ENCODE data around the gene E2F8. TPM values are rescaled to one million over a fixed set of nuclear protein-coding genes. Genes with fewer than 3 reads are reported as not detected.

E2F8 gene
- total and polyA plus RNA-seq, 4 experiments from 2014 or later = not detected

DNA sequence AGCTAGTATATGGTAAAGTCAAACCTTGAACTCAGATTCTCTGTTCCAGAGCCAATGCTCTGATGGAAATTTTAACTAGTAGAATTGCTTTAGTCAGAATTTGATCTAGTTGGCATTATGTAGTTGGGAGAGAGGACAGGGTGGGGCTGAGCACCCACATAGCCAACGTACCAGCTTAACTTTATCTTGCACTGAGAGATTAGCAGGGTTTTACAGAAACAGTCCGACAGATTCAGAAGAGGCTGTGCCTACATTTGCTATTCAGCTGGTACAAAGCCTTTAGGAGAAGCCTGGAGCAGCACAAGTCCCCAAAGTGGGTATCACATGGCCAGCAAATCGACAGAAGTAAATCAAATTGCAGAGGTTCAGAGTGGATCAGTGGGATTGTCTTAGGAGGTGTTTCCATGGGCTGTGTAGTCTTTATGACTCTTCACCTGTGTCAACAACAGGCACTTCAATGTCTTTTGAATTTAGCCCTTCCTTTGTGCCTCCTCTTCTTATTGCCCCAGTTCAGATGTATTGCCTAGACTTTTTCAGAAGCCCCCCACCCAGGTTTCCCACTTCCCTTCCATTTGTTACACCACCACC lies 31.7 kb downstream of the E2F8 start:
- peaks cover 15 to 29% of the 10 kb centered on the region in 2 donors for H3K27me3 Mint-ChIP-seq
- peak overlapping the region in 1 of 7 donors; percentile 14 for H3K27ac Mint-ChIP-seq
- no peak for DNase-seq
- ChIA-PET POLR2A (ENCODE audit: partially characterized antibody) (no interaction called here), CTCF (ENCODE audit: partially characterized antibody) (no interaction called here)
- H3K4me1 Mint-ChIP-seq = no peaks in the 10 kb centered on the region
- H3K36me3 Mint-ChIP-seq = no peaks in the 10 kb centered on the region
- H3K4me3 Mint-ChIP-seq = no peak overlapping the region
- H3K9me3 Mint-ChIP-seq = no peaks in the 10 kb centered on the region
- intact Hi-C loops (cut with micrococcal nuclease) = no loop called here
- Histone ChIP-seq H3K4me1 (ENCODE audit: insufficient read depth, low read length) (no peaks in the 10 kb centered on the region), H3K9me3 (ENCODE audit: control insufficient read depth in 1 of 2, low read length in 2 of 2) (no peaks in the 10 kb centered on the region), H3K27me3 (ENCODE audit: insufficient read depth, low read length) (peaks cover 9% of the 10 kb centered on the region), H3K4me3 (ENCODE audit: low read length in 2 of 2) (no peak overlapping the region), H3K27ac (ENCODE audit: low read depth, low read length) (no peak overlapping the region), H3K36me3 (ENCODE audit: insufficient read depth, low read length) (no peaks in the 10 kb centered on the region)

DNA sequence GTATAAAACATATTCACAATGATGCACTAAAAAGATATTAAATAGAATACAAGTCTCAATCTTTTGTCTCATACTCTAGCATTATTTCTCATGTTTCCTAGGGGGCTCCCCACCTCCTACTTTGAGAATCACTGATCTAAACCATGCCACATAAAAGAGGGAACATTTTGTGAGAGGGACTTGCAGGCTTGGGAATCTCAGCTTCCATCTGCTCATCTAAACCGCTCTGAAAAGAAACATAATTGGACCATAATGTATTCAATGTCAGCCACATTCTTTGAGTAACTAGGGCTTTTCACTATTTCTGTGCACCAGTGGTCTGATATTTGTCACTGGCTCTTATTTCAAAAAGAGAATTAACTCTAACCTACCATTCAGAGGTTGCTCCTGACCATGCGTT lies 32.6 kb downstream of the E2F8 start:
- no peaks in the 10 kb centered on the region for H3K9me3 ChIP-seq (ENCODE audit: control insufficient read depth in 1 of 2, low read length in 2 of 2)
- Mint-ChIP-seq H3K4me1 (no peaks in the 10 kb centered on the region), H3K27me3 (peaks cover 13 to 29% of the 10 kb centered on the region in 2 donors), H3K27ac (no peak overlapping the region), H3K36me3 (no peaks in the 10 kb centered on the region), H3K9me3 (no peaks in the 10 kb centered on the region), H3K4me3 (no peak overlapping the region)
- no peak for DNase-seq
- CTCF ChIA-PET (ENCODE audit: partially characterized antibody) = no interaction called here
- H3K27ac ChIP-seq (ENCODE audit: low read depth, low read length) = no peak overlapping the region
- POLR2A ChIA-PET (ENCODE audit: partially characterized antibody) = no interaction called here
- no peaks in the 10 kb centered on the region for H3K4me1 ChIP-seq (ENCODE audit: insufficient read depth, low read length)
- intact Hi-C loops (cut with micrococcal nuclease) = no loop called here
- no peaks in the 10 kb centered on the region for H3K36me3 ChIP-seq (ENCODE audit: insufficient read depth, low read length)
- H3K27me3 ChIP-seq (ENCODE audit: insufficient read depth, low read length) = peaks cover 4% of the 10 kb centered on the region
- no peak overlapping the region for H3K4me3 ChIP-seq (ENCODE audit: low read length in 2 of 2)

- H3K27ac Mint-ChIP-seq = no peak overlapping the region
- peaks cover 23 to 27% of the 10 kb centered on the region in 2 donors for H3K27me3 Mint-ChIP-seq
- no peak overlapping the region for H3K4me3 Mint-ChIP-seq
- H3K36me3 ChIP-seq (ENCODE audit: insufficient read depth, low read length) = no peaks in the 10 kb centered on the region
- intact Hi-C loops (cut with micrococcal nuclease) = no loop called here
- no peaks in the 10 kb centered on the region for H3K36me3 Mint-ChIP-seq
- no peak overlapping the region for H3K27ac ChIP-seq (ENCODE audit: low read depth, low read length)
- no peaks in the 10 kb centered on the region for H3K9me3 Mint-ChIP-seq
- H3K4me1 Mint-ChIP-seq = no peaks in the 10 kb centered on the region
- CTCF ChIA-PET (ENCODE audit: partially characterized antibody) = no interaction called here
- H3K9me3 ChIP-seq (ENCODE audit: control insufficient read depth in 1 of 2, low read length in 2 of 2) = no peaks in the 10 kb centered on the region
- POLR2A ChIA-PET (ENCODE audit: partially characterized antibody) = no interaction called here
- H3K4me1 ChIP-seq (ENCODE audit: insufficient read depth, low read length) = no peaks in the 10 kb centered on the region
- H3K4me3 ChIP-seq (ENCODE audit: low read length in 2 of 2) = no peak overlapping the region
- H3K27me3 ChIP-seq (ENCODE audit: insufficient read depth, low read length) = peaks cover 4% of the 10 kb centered on the region
- no peak for DNase-seq
Measured at GRCh38 chr11:19204836-19205235, 35.9 kb downstream of the E2F8 start.

DNA sequence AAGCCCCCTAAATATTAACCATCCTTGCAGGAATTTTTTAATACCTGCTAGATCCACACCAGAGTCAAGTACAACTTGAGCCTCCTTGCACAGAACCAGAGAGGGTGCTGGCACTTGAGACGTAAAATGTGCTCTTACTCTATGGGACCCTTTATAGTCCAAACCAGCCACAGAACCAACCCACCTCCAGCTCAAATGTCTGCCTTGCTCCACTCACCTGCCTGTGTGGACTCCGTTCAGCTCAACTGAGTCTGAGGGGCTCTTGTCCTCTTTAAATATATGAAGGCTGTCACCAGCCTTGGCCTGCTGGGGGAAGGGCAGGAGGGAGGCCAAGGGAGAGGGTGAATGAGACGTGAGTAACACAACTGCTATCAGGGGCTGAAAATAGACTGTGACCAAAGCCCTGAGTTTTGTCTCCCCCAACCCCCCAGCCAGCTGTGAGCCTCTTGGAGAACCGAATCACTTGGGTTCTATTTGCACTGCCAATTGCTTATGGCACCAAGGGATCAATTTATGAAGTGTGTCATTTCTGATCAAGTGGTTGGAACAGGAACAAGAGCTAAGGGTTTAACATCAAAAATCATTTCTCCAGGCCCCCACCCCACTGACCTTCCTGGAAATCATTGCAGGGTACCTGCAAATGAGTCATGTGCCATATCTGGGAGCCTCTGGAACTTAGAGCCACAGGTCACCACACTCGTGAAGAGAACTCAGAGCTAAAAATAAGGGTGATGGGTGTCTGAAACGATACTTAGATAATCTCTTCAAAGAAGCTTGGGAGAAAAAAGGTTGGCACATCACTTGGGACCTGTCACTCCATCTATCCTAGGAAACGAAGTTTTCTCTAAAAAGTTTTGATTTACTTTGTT lies 38.8 kb downstream of the E2F8 start, which contains the start of gene CSRP3:
Gene CSRP3 (minus strand): TSS at position 247 of the 869 bp plus-strand sequence. CDS start 9,535 bp downstream, outside the sequence.
- no peaks in the 10 kb centered on the region for H3K9me3 ChIP-seq (ENCODE audit: control insufficient read depth in 1 of 2, low read length in 2 of 2)
- ChIA-PET CTCF (ENCODE audit: partially characterized antibody) (no interaction called here), POLR2A (ENCODE audit: partially characterized antibody) (no interaction called here)
- Mint-ChIP-seq H3K36me3 (no peaks in the 10 kb centered on the region), H3K4me1 (no peaks in the 10 kb centered on the region), H3K4me3 (no peak within 1 kb of the TSS), H3K27ac (no peak within 1 kb of the TSS), H3K9me3 (no peaks in the 10 kb centered on the region), H3K27me3 (peaks cover 9 to 14% of the 10 kb centered on the region in 2 donors)
- H3K4me3 ChIP-seq (ENCODE audit: low read length in 2 of 2) = no peak within 1 kb of the TSS
- H3K27ac ChIP-seq (ENCODE audit: low read depth, low read length) = no peak within 1 kb of the TSS
- DNase-seq = no peak
- no peaks in the 10 kb centered on the region for H3K27me3 ChIP-seq (ENCODE audit: insufficient read depth, low read length)
- intact Hi-C loops (cut with micrococcal nuclease) = no loop called here
- H3K36me3 ChIP-seq (ENCODE audit: insufficient read depth, low read length) = no peaks in the 10 kb centered on the region
- H3K4me1 ChIP-seq (ENCODE audit: insufficient read depth, low read length) = no peaks in the 10 kb centered on the region

GRCh38 chr11:19200410-19201201 lies 40.1 kb downstream of the E2F8 start:
- Mint-ChIP-seq H3K9me3 (no peaks in the 10 kb centered on the region), H3K4me1 (no peaks in the 10 kb centered on the region), H3K4me3 (no peak overlapping the region), H3K36me3 (no peaks in the 10 kb centered on the region), H3K27me3 (peaks cover 6 to 14% of the 10 kb centered on the region in 2 donors), H3K27ac (no peak overlapping the region)
- Histone ChIP-seq H3K9me3 (ENCODE audit: control insufficient read depth in 1 of 2, low read length in 2 of 2) (no peaks in the 10 kb centered on the region), H3K27ac (ENCODE audit: low read depth, low read length) (no peak overlapping the region), H3K36me3 (ENCODE audit: insufficient read depth, low read length) (no peaks in the 10 kb centered on the region), H3K4me3 (ENCODE audit: low read length in 2 of 2) (no peak overlapping the region), H3K27me3 (ENCODE audit: insufficient read depth, low read length) (no peaks in the 10 kb centered on the region), H3K4me1 (ENCODE audit: insufficient read depth, low read length) (no peaks in the 10 kb centered on the region)
- no peak for DNase-seq
- ChIA-PET CTCF (ENCODE audit: partially characterized antibody) (interaction anchor here (1.3 kb wide), 1 partner anchor 20 kb away, joined by 3 read pairs; no protein-coding TSS in a partner anchor), POLR2A (ENCODE audit: partially characterized antibody) (no interaction called here)
- intact Hi-C loops (cut with micrococcal nuclease) = no loop called here

- CTCF ChIA-PET (ENCODE audit: partially characterized antibody) = interaction anchor here (1.3 kb wide), 1 partner anchor 21 kb away, joined by 3 read pairs; no protein-coding TSS in a partner anchor
- Histone ChIP-seq H3K36me3 (ENCODE audit: insufficient read depth, low read length) (no peaks in the 10 kb centered on the region), H3K27ac (ENCODE audit: low read depth, low read length) (no peak overlapping the region), H3K4me3 (ENCODE audit: low read length in 2 of 2) (no peak overlapping the region), H3K4me1 (ENCODE audit: insufficient read depth, low read length) (no peaks in the 10 kb centered on the region), H3K9me3 (ENCODE audit: control insufficient read depth in 1 of 2, low read length in 2 of 2) (no peaks in the 10 kb centered on the region), H3K27me3 (ENCODE audit: insufficient read depth, low read length) (no peaks in the 10 kb centered on the region)
- H3K4me1 Mint-ChIP-seq = no peaks in the 10 kb centered on the region
- H3K27me3 Mint-ChIP-seq = peaks cover 5 to 14% of the 10 kb centered on the region in 2 donors
- POLR2A ChIA-PET (ENCODE audit: partially characterized antibody) = no interaction called here
- DNase-seq = no peak
- no peaks in the 10 kb centered on the region for H3K36me3 Mint-ChIP-seq
- no peak overlapping the region for H3K27ac Mint-ChIP-seq
- H3K4me3 Mint-ChIP-seq = no peak overlapping the region
- H3K9me3 Mint-ChIP-seq = no peaks in the 10 kb centered on the region
- intact Hi-C loops (cut with micrococcal nuclease) = no loop called here
Measured at GRCh38 chr11:19199771-19200170, 41.0 kb downstream of the E2F8 start.

GRCh38 chr11:19199048-19199447 lies 41.7 kb downstream of the E2F8 start:
- ChIA-PET CTCF (ENCODE audit: partially characterized antibody) (interaction anchor here (1.0 to 1.3 kb wide), 2 partner anchors 21 to 61 kb away, joined by 3 read pairs; no protein-coding TSS in a partner anchor), POLR2A (ENCODE audit: partially characterized antibody) (no interaction called here)
- Mint-ChIP-seq H3K4me3 (no peak overlapping the region), H3K9me3 (no peaks in the 10 kb centered on the region), H3K27me3 (peaks cover 5 to 11% of the 10 kb centered on the region in 2 donors), H3K4me1 (no peaks in the 10 kb centered on the region), H3K36me3 (no peaks in the 10 kb centered on the region), H3K27ac (no peak overlapping the region)
- Histone ChIP-seq H3K4me3 (ENCODE audit: low read length in 2 of 2) (no peak overlapping the region), H3K27me3 (ENCODE audit: insufficient read depth, low read length) (no peaks in the 10 kb centered on the region), H3K9me3 (ENCODE audit: control insufficient read depth in 1 of 2, low read length in 2 of 2) (no peaks in the 10 kb centered on the region), H3K4me1 (ENCODE audit: insufficient read depth, low read length) (no peaks in the 10 kb centered on the region), H3K27ac (ENCODE audit: low read depth, low read length) (no peak overlapping the region), H3K36me3 (ENCODE audit: insufficient read depth, low read length) (no peaks in the 10 kb centered on the region)
- no peak for DNase-seq
- intact Hi-C loops (cut with micrococcal nuclease) = no loop called here

All from CD4-positive, alpha-beta memory T cell (primary cell).